ENCODE data around the gene LUC7L.

The LUC7L gene

DNA sequence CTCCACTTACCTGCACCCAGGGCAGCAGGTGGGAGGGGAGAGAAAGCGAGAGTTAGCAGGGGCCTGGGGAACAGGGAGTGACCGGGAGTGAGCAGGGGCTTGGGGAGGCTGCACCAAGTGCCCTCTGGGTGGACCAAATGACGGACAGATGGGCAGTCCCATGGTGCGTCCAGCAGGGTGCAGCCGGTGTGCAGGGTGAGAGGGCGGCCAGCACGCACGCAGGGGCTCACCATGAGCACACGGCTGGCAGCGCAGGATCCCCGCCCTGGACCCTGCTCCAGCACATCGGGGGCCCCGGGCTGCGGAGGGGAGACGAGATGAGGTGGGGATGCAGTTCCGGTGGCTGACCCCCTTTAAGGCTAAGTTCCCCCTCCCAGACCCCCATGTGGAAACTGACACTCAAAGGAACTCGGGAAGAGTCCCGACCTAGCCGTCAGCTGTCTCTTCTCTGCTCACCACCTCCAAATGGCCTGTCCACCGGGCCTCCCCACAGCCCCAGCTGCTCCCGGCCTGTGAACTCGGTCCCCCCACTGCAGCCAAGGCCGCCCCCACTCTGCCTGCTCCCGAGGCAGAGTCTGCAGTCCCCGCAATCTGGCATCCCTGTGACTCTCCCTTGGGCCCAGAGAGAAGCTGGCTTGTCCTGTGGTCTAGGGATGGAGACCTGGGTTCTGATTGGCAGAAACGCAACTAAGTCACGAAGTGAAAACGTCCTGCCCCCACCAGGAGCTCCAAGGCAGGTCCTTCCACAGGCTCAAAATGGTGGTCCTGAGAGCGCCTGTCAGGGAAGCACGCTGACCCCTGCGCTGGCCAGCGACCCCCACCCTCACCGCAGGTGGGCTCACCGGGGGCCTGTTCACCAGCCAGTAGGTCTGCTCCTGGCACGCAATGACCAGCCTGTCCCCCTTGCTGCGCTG is 43.6 kb upstream of the LUC7L start:
- Histone ChIP-seq H2BK120ac (ENCODE audit: low read depth, low read length) (no peak overlapping the region), H4K91ac (ENCODE audit: low read length) (no peak overlapping the region), H2BK5ac (ENCODE audit: low read depth, low read length, poor library complexity, severe bottlenecking) (no peak overlapping the region), H3K18ac (ENCODE audit: low read depth in 1 of 2, low read length in 2 of 2) (no peak overlapping the region), H3K4me2 (ENCODE audit: low read length, poor library complexity, severe bottlenecking) (no peak overlapping the region), H3K79me1 (replicated peaks; ENCODE audit: low read length, poor library complexity, severe bottlenecking) (no peaks in the 10 kb centered on the region), H2BK15ac (ENCODE audit: low read depth, poor library complexity, severe bottlenecking) (no peak overlapping the region), H3K4me1 (ENCODE audit: control insufficient read depth, insufficient read depth, low read depth, low read length) (peaks cover 10% of the 10 kb centered on the region), H3K9me3 (ENCODE audit: control insufficient read depth, low read length) (no peaks in the 10 kb centered on the region), H3K9ac (ENCODE audit: low read length) (no peak overlapping the region), H2AFZ (ENCODE audit: low read depth, low read length) (no peak overlapping the region), H3K14ac (ENCODE audit: low read length in 2 of 2) (no peak overlapping the region), H3K4ac (ENCODE audit: low read depth in 1 of 2, low read length in 2 of 2) (no peak overlapping the region), H3K36me3 (ENCODE audit: control insufficient read depth in 1 of 2, insufficient read depth in 2 of 2, low read depth in 1 of 2, low read length in 2 of 2) (no peaks in the 10 kb centered on the region), H3K27me3 (ENCODE audit: control insufficient read depth in 1 of 2, insufficient read depth in 1 of 2, low read length in 2 of 2) (peaks cover 21 to 53% of the 10 kb centered on the region in 2 experiments), H3K23ac (ENCODE audit: low read length in 2 of 2) (no peak overlapping the region), H2AK5ac (ENCODE audit: low read length, severe bottlenecking) (no peak overlapping the region), H2BK12ac (ENCODE audit: low read length in 2 of 2) (no peak overlapping the region), H3K27ac (ENCODE audit: low read length, poor library complexity, severe bottlenecking) (no peak overlapping the region), H4K8ac (ENCODE audit: low read length) (no peak overlapping the region), H3K4me3 (ENCODE audit: insufficient read depth in 1 of 2, low read depth in 1 of 2, low read length in 2 of 2) (no peak overlapping the region)
- 85% methylated on average over 36 of the region's 36 CpGs for WGBS
- no peak for DNase-seq

DNA sequence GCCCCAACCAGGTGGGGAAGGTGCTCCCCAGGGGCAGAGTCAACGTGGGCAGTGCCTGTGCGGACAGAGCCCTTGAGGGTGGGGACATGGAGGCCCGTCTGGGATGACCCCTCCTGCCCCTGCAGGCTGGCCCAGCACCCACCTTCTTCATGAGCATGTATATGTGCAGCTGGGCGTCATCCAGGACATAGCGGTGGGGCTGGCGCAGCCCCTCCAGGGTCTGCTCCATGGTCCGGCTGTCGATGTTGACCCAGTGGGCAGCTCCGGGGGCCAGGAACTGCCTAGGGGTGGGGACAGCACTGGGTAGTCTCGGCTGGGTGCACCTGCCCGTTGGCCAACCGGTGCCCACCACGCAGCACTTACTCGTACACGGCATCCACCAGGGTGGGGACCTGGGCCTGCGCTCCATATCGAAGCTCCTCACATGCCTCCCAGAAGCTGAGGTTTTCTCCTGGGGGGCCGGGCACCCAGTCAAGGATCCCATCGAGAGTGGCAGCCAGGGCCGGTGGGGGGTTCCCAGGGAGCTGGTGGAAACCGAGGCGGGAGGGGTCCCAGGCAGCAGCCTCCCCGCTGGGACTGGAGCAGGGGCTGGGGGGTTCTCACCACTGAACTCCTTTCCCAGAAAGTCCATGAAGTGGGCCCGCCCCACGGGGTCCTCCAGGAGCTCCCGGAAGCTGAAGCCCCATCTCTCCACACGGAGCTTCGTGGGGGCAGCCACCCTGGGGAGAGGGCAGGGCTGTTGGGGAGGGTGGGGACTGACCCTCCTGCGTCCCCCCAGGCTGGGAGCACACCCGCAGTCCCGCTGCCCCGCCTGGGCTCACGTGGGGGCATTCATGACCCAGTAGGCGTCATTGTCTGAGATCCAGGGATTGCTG is 41.4 kb upstream of the LUC7L start:
- H3K4me3 ChIP-seq (ENCODE audit: insufficient read depth in 1 of 2, low read depth in 1 of 2, low read length in 2 of 2), result no peak overlapping the region
- no peak overlapping the region for H2AK5ac ChIP-seq (ENCODE audit: low read length, severe bottlenecking)
- no peak overlapping the region for H2BK120ac ChIP-seq (ENCODE audit: low read depth, low read length)
- no peak overlapping the region for H3K23ac ChIP-seq (ENCODE audit: low read length in 2 of 2)
- no peak overlapping the region for H3K27ac ChIP-seq (ENCODE audit: low read length, poor library complexity, severe bottlenecking)
- H3K4ac ChIP-seq (ENCODE audit: low read depth in 1 of 2, low read length in 2 of 2), result no peak overlapping the region
- DNase-seq, result no peak
- no peak overlapping the region for H3K9ac ChIP-seq (ENCODE audit: low read length)
- H3K4me1 ChIP-seq (ENCODE audit: control insufficient read depth, insufficient read depth, low read depth, low read length), result peaks cover 10% of the 10 kb centered on the region
- no peak overlapping the region for H3K18ac ChIP-seq (ENCODE audit: low read depth in 1 of 2, low read length in 2 of 2)
- no peak overlapping the region for H3K14ac ChIP-seq (ENCODE audit: low read length in 2 of 2)
- H2BK5ac ChIP-seq (ENCODE audit: low read depth, low read length, poor library complexity, severe bottlenecking), result no peak overlapping the region
- H3K79me1 ChIP-seq (replicated peaks; ENCODE audit: low read length, poor library complexity, severe bottlenecking), result no peaks in the 10 kb centered on the region
- peaks cover 21 to 46% of the 10 kb centered on the region in 2 experiments for H3K27me3 ChIP-seq (ENCODE audit: control insufficient read depth in 1 of 2, insufficient read depth in 1 of 2, low read length in 2 of 2)
- no peak overlapping the region for H2BK12ac ChIP-seq (ENCODE audit: low read length in 2 of 2)
- peaks cover 0 to 7% of the 10 kb centered on the region in 2 experiments for H3K36me3 ChIP-seq (ENCODE audit: control insufficient read depth in 1 of 2, insufficient read depth in 2 of 2, low read depth in 1 of 2, low read length in 2 of 2)
- no peak overlapping the region for H2AFZ ChIP-seq (ENCODE audit: low read depth, low read length)
- H4K91ac ChIP-seq (ENCODE audit: low read length), result no peak overlapping the region
- H2BK15ac ChIP-seq (ENCODE audit: low read depth, poor library complexity, severe bottlenecking), result no peak overlapping the region
- WGBS, result 91% methylated on average over 30 of the region's 34 CpGs
- no peaks in the 10 kb centered on the region for H3K9me3 ChIP-seq (ENCODE audit: control insufficient read depth, low read length)
- H4K8ac ChIP-seq (ENCODE audit: low read length), result no peak overlapping the region
- H3K4me2 ChIP-seq (ENCODE audit: low read length, poor library complexity, severe bottlenecking), result no peak overlapping the region

DNA sequence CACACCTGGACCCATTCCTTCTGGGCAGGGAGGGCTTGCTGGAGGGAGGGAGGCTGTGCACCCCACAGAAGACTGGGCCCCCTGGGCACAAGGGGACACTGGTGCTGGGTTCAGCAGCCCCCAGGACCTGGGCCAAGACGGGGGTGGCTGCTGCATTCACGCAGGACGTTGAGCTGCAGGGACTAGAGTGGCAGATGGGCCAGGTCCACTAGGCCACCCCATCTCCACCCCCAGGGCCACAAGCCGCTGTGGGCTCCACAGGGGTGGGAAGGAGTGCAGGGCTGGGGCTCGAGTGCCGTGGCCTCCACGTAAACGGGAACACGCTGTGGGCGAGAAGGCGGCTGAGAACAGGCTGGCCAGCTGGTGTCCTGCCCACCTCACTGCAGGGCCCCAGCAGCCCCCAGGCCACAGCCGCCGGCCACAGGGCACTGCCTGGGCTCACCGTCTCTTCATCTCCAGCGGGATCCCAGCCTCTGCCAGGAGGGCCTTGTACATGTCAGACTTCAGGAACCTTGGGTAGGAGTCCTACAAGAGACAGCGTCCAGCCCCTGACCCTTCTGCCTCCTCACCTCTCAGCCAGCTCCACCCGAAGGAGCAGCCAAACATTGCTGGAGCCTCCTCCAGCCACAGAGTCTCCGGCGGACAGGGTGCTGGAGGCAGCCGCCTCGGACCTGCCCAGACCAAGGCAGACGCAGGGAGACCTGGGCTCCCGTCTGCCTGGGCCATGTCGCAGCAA is 40.0 kb upstream of the LUC7L start:
- H3K36me3 ChIP-seq (ENCODE audit: control insufficient read depth in 1 of 2, insufficient read depth in 2 of 2, low read depth in 1 of 2, low read length in 2 of 2), result peaks cover 8 to 21% of the 10 kb centered on the region in 2 experiments
- H3K9me3 ChIP-seq (ENCODE audit: control insufficient read depth, low read length), result no peaks in the 10 kb centered on the region
- no peak overlapping the region for H2AK5ac ChIP-seq (ENCODE audit: low read length, severe bottlenecking)
- H2BK120ac ChIP-seq (ENCODE audit: low read depth, low read length), result no peak overlapping the region
- no peak overlapping the region for H3K14ac ChIP-seq (ENCODE audit: low read length in 2 of 2)
- H3K27ac ChIP-seq (ENCODE audit: low read length, poor library complexity, severe bottlenecking), result no peak overlapping the region
- H3K18ac ChIP-seq (ENCODE audit: low read depth in 1 of 2, low read length in 2 of 2), result no peak overlapping the region
- H2BK12ac ChIP-seq (ENCODE audit: low read length in 2 of 2), result no peak overlapping the region
- no peak overlapping the region for H3K9ac ChIP-seq (ENCODE audit: low read length)
- no peaks in the 10 kb centered on the region for H3K79me1 ChIP-seq (replicated peaks; ENCODE audit: low read length, poor library complexity, severe bottlenecking)
- no peak overlapping the region for H3K4me2 ChIP-seq (ENCODE audit: low read length, poor library complexity, severe bottlenecking)
- H2BK5ac ChIP-seq (ENCODE audit: low read depth, low read length, poor library complexity, severe bottlenecking), result no peak overlapping the region
- no peak overlapping the region for H3K4ac ChIP-seq (ENCODE audit: low read depth in 1 of 2, low read length in 2 of 2)
- H3K4me3 ChIP-seq (ENCODE audit: insufficient read depth in 1 of 2, low read depth in 1 of 2, low read length in 2 of 2), result no peak overlapping the region
- 91% methylated on average over 24 of the region's 24 CpGs for WGBS
- no peak overlapping the region for H4K8ac ChIP-seq (ENCODE audit: low read length)
- H2AFZ ChIP-seq (ENCODE audit: low read depth, low read length), result no peak overlapping the region
- DNase-seq, result no peak
- H3K4me1 ChIP-seq (ENCODE audit: control insufficient read depth, insufficient read depth, low read depth, low read length), result peaks cover 4% of the 10 kb centered on the region
- no peak overlapping the region for H2BK15ac ChIP-seq (ENCODE audit: low read depth, poor library complexity, severe bottlenecking)
- no peak overlapping the region for H4K91ac ChIP-seq (ENCODE audit: low read length)
- H3K23ac ChIP-seq (ENCODE audit: low read length in 2 of 2), result no peak overlapping the region
- peaks cover 9 to 35% of the 10 kb centered on the region in 2 experiments for H3K27me3 ChIP-seq (ENCODE audit: control insufficient read depth in 1 of 2, insufficient read depth in 1 of 2, low read length in 2 of 2)

Measured in mesenchymal stem cell (in vitro differentiated cells and primary cell).